Astrocyte (in vitro differentiated cells and primary cell): ENCODE data around the gene USP34. TPM values are rescaled to one million over a fixed set of nuclear protein-coding genes. Genes with fewer than 3 reads are reported as not detected.
A peak's percentile ranks its signal among the peaks of the same experiment; 100 is the strongest.
"Not testable (repeated sequence)": the region's sequence is repeated elsewhere in the genome, so short reads cannot be mapped to it uniquely, and the experiment has no call there.

Experiments
- DNase-seq: peaks from one replicate; pipeline ENCODE4 v3.0.0-alpha.2; 2010; ENCODE audit warnings: low read depth
- FAIRE-seq: peaks from 2 replicates; lab custom pipeline; 2011; peaks lifted over from hg19 to GRCh38; lab: Jason Lieb, UNC
- H2AFZ ChIP-seq: 2 replicates; pipeline ENCODE4 v1.6.0; 2012; ENCODE audit warnings: low read depth, low read length, inconsistent platforms
- H3K27ac ChIP-seq: 2 replicates; pipeline ENCODE4 v1.5.1; 2011; ENCODE audit warnings: low read depth, low read length, inconsistent platforms
- H3K27me3 ChIP-seq: 2 replicates; pipeline ENCODE4 v1.6.0; 2011; ENCODE audit warnings: low read length, inconsistent platforms; ENCODE audit not compliant: insufficient read depth
- H3K36me3 ChIP-seq: 2 replicates; pipeline ENCODE4 v1.5.1; 2011; ENCODE audit warnings: low read length, inconsistent platforms; ENCODE audit not compliant: insufficient read depth
- H3K4me1 ChIP-seq: 2 replicates; pipeline ENCODE4 v1.5.1; 2011; ENCODE audit warnings: low read length, inconsistent platforms; ENCODE audit not compliant: insufficient read depth
- H3K4me2 ChIP-seq: 2 replicates; pipeline ENCODE4 v1.6.0; 2012; ENCODE audit warnings: low read length, inconsistent platforms
- H3K4me3 ChIP-seq: 2 replicates; pipeline ENCODE4 v1.5.1; 2011; ENCODE audit warnings: low read depth, mild to moderate bottlenecking, low read length, inconsistent platforms; ENCODE audit not compliant: insufficient read depth
- H3K79me2 ChIP-seq: 2 replicates; pipeline ENCODE4 v1.6.0; 2012; ENCODE audit warnings: mild to moderate bottlenecking, low read length, inconsistent platforms; ENCODE audit not compliant: insufficient read depth
- H3K9ac ChIP-seq: 2 replicates; pipeline ENCODE4 v1.6.0; 2012; ENCODE audit warnings: mild to moderate bottlenecking, low read length, inconsistent platforms
- H3K9me3 ChIP-seq: 2 replicates; pipeline ENCODE4 v1.5.1; 2012; ENCODE audit warnings: low read depth, mild to moderate bottlenecking, low read length, inconsistent platforms; ENCODE audit not compliant: insufficient read depth
- H4K20me1 ChIP-seq: 2 replicates; pipeline ENCODE4 v1.6.0; 2012; ENCODE audit warnings: low read length, inconsistent platforms; ENCODE audit not compliant: insufficient read depth
- H3K27ac Mint-ChIP-seq: one replicate; pipeline ENCODE4 v1.8.0; 2021; ENCODE audit warnings: mild to moderate bottlenecking, mixed read lengths; ENCODE audit not compliant: unreplicated experiment
- H3K27me3 Mint-ChIP-seq: one replicate; pipeline ENCODE4 v1.8.0; 2021; ENCODE audit warnings: low read depth, mixed read lengths; ENCODE audit not compliant: unreplicated experiment
- H3K36me3 Mint-ChIP-seq: one replicate; pipeline ENCODE4 v1.8.0; 2021; ENCODE audit warnings: low read depth, mixed read lengths; ENCODE audit not compliant: unreplicated experiment
- H3K4me1 Mint-ChIP-seq: one replicate; pipeline ENCODE4 v1.8.0; 2021; ENCODE audit warnings: low read depth, mixed read lengths; ENCODE audit not compliant: unreplicated experiment
- H3K4me3 Mint-ChIP-seq: one replicate; pipeline ENCODE4 v1.8.0; 2021; ENCODE audit warnings: mild to moderate bottlenecking, moderate library complexity, mixed read lengths; ENCODE audit not compliant: unreplicated experiment
- H3K9me3 Mint-ChIP-seq: one replicate; pipeline ENCODE4 v1.8.0; 2021; ENCODE audit warnings: mild to moderate bottlenecking, mixed read lengths; ENCODE audit not compliant: unreplicated experiment
- EZH2 ChIP-seq: IDR thresholded peaks from 2 replicates; pipeline ENCODE4 v1.6.1; 2012; ENCODE audit warnings: mild to moderate bottlenecking, low read length, inconsistent platforms; ENCODE audit not compliant: insufficient read depth
- total RNA-seq: library from RNA; stranded (reverse); gene quantifications from 2 replicates; pipeline ENCODE4 v1.2.1, GENCODE V29; 2021
- TF ChIP-seq, protein P1 (sequence below): IDR thresholded peaks from 2 replicates; pipeline ENCODE4 v1.5.1; 2011; ENCODE audit warnings: low read depth, mild to moderate bottlenecking, inconsistent platforms, low read length, moderate library complexity; ENCODE audit not compliant: insufficient read depth

USP34 gene
- total RNA-seq, 1 donor from 2014 or later, result 99.9 TPM

DNA sequence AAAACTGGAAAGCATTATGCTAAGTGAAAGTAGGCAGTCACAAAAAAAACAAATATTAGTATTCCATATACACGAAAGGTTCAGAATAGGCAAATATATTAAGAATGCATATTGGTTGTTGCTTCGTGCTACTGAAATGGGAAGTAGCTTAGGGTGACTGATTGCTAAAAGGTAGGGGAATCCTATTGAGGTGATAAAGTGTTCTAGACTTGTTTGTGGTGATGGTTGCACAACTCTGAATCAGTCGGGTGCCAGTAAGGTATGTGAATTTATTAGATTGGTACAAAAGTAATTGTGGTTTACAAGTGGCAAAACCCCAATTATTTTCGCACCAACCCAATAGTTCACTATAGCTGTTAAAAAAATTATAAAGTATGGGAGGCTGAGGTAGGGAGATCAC, 20.7 kb downstream of the USP34 start:
- Mint-ChIP-seq H3K27me3 (no peaks in the 10 kb centered on the region), H3K27ac (no peak overlapping the region)

DNA sequence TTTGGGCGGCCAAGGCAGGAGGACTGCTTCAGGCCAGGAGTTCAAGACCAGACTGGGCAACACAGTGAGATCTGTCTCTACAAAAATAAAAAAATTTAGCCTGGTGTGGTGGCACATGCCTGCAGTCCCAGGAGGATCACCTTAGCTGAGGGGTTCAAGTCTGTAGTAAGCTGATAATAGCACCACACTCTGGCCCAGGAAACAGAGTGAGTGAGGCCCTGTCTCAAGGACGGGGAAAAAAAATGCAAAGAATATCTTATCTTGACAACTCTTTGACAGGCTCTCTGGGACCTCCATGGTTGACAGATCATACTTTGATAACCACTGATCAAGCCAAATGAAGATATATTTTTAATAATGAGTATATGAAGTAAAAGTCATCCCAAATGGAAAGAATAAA, 22.7 kb downstream of the USP34 start:
- FAIRE-seq, result no peak
- no peaks in the 10 kb centered on the region for H3K9me3 ChIP-seq
- no peak overlapping the region for H3K9ac ChIP-seq
- H3K4me1 ChIP-seq, result no peaks in the 10 kb centered on the region
- H3K27ac ChIP-seq, result no peak overlapping the region
- H3K36me3 ChIP-seq, result no peaks in the 10 kb centered on the region
- Mint-ChIP-seq H3K9me3 (no peaks in the 10 kb centered on the region), H3K36me3 (peaks cover 9% of the 10 kb centered on the region), H3K27me3 (no peaks in the 10 kb centered on the region), H3K4me1 (no peaks in the 10 kb centered on the region), H3K27ac (no peak overlapping the region), H3K4me3 (no peak overlapping the region)
- no peak overlapping the region for H2AFZ ChIP-seq
- H4K20me1 ChIP-seq, result peaks cover 76% of the 10 kb centered on the region
- H3K27me3 ChIP-seq, result no peaks in the 10 kb centered on the region
- no peak for DNase-seq
- TF ChIP-seq, protein P1, sequence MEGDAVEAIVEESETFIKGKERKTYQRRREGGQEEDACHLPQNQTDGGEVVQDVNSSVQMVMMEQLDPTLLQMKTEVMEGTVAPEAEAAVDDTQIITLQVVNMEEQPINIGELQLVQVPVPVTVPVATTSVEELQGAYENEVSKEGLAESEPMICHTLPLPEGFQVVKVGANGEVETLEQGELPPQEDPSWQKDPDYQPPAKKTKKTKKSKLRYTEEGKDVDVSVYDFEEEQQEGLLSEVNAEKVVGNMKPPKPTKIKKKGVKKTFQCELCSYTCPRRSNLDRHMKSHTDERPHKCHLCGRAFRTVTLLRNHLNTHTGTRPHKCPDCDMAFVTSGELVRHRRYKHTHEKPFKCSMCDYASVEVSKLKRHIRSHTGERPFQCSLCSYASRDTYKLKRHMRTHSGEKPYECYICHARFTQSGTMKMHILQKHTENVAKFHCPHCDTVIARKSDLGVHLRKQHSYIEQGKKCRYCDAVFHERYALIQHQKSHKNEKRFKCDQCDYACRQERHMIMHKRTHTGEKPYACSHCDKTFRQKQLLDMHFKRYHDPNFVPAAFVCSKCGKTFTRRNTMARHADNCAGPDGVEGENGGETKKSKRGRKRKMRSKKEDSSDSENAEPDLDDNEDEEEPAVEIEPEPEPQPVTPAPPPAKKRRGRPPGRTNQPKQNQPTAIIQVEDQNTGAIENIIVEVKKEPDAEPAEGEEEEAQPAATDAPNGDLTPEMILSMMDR, result no peak
- no peak for TF ChIP-seq EZH2
- no peak overlapping the region for H3K4me3 ChIP-seq
- H3K79me2 ChIP-seq, result peaks cover 97% of the 10 kb centered on the region
- no peak overlapping the region for H3K4me2 ChIP-seq

More for the DNA sequence above, 20.7 kb downstream of the USP34 start:
- Histone ChIP-seq H2AFZ (no peak overlapping the region), H3K9ac (no peak overlapping the region), H3K4me2 (no peak overlapping the region), H3K27ac (no peak overlapping the region), H3K36me3 (no peaks in the 10 kb centered on the region), H3K4me3 (no peak overlapping the region), H4K20me1 (peaks cover 76% of the 10 kb centered on the region), H3K27me3 (no peaks in the 10 kb centered on the region), H3K79me2 (peaks cover 97% of the 10 kb centered on the region), H3K9me3 (no peaks in the 10 kb centered on the region), H3K4me1 (no peaks in the 10 kb centered on the region)
- no peak for TF ChIP-seq EZH2
- TF ChIP-seq, protein P1, result no peak
- no peaks in the 10 kb centered on the region for H3K9me3 Mint-ChIP-seq
- no peak for FAIRE-seq
- H3K36me3 Mint-ChIP-seq, result peaks cover 4% of the 10 kb centered on the region
- peak; percentile 46 for DNase-seq
- H3K4me1 Mint-ChIP-seq, result no peaks in the 10 kb centered on the region
- no peak overlapping the region for H3K4me3 Mint-ChIP-seq

DNA sequence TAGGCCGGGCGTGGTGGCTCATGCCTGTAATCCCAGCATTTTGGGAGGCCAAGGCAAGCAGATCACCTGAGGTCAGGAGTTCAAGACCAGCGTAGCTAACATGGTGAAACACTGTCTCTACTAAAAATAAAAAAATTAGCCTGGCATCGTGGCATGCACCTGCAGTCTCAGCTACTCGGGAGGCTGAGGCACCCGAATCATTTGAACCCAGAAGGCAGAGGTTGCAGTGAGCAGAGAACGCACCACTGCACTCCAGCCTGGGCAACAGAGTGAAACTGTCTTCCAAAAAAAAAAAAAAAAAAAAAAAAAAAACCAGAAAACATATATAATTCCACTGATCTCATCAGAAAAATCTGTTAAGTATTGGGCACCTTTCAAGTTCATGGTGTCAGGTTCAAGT, 23.9 kb downstream of the USP34 start:
- not testable (repeated sequence) for H3K4me2 ChIP-seq, H3K27me3 ChIP-seq, H3K4me3 Mint-ChIP-seq, H3K36me3 ChIP-seq, FAIRE-seq, H3K4me1 Mint-ChIP-seq, H3K9me3 Mint-ChIP-seq, H3K27me3 Mint-ChIP-seq, DNase-seq, H3K9me3 ChIP-seq, H2AFZ ChIP-seq, H3K36me3 Mint-ChIP-seq, H3K9ac ChIP-seq, H3K27ac ChIP-seq, H3K4me1 ChIP-seq, H3K27ac Mint-ChIP-seq, H3K4me3 ChIP-seq
- Histone ChIP-seq H3K79me2 (peaks cover 97% of the 10 kb centered on the region), H4K20me1 (peaks cover 78% of the 10 kb centered on the region)
